ENCODE measurements around the gene HTD2. TPM values are rescaled to one million over a fixed set of nuclear protein-coding genes. Genes with fewer than 3 reads are reported as not detected.
A peak's percentile ranks its signal among the peaks of the same experiment; 100 is the strongest.
"Not testable (repeated sequence)": the region's sequence is repeated elsewhere in the genome, so short reads cannot be mapped to it uniquely, and the experiment has no call there.

Gene HTD2
- total and polyA plus RNA-seq, 2 of the 4 experiments (the other 2 are of a cell fraction) = 6.4 to 13.3 TPM

- Histone ChIP-seq H4K20me1 (ENCODE audit: insufficient read depth, low read length) (no peaks in the 10 kb centered on the region), H4K91ac (ENCODE audit: insufficient read depth, low read depth, low read length) (no peak overlapping the region), H2AK9ac (replicated peaks; ENCODE audit: low read depth, low read length, poor library complexity) (no peak overlapping the region), H2BK15ac (ENCODE audit: low read depth, low read length) (no peak overlapping the region), H3K9me3 (ENCODE audit: control insufficient read depth, insufficient read depth, low read length) (no peaks in the 10 kb centered on the region), H2BK120ac (ENCODE audit: low read depth, low read length) (peak overlapping the region; percentile 64; the same call in 1 of the 2 replicates), H3K18ac (ENCODE audit: low read depth, low read length) (peak overlapping the region; percentile 41; the same call in 1 of the 2 replicates), H3K56ac (ENCODE audit: extremely low read depth, insufficient read depth, low read length) (no peak overlapping the region), H2BK20ac (ENCODE audit: low read depth, low read length) (peak overlapping the region; percentile 80; the same call in 1 of the 2 replicates), H3K4me2 (ENCODE audit: low read depth, low read length) (no peak overlapping the region), H3K27ac (ENCODE audit: insufficient read depth, low read length) (no peak overlapping the region), H4K5ac (ENCODE audit: low read depth, low read length) (no peak overlapping the region), H3K9me1 (ENCODE audit: insufficient read depth, low read length) (peaks cover 11% of the 10 kb centered on the region), H2AFZ (replicated peaks; ENCODE audit: low read length, poor library complexity) (no peak overlapping the region), H3K9ac (ENCODE audit: low read depth, low read length) (no peak overlapping the region), H2BK5ac (ENCODE audit: low read depth, low read length, poor library complexity, severe bottlenecking) (peak overlapping the region; percentile 98), H3K14ac (replicated peaks; ENCODE audit: low read depth, low read length) (no peak overlapping the region), H3K36me3 (ENCODE audit: control insufficient read depth, insufficient read depth, low read length) (peaks cover 3% of the 10 kb centered on the region), H2AK5ac (ENCODE audit: low read depth, low read length) (no peak overlapping the region; the same call in 1 of the 2 replicates), H3K4ac (ENCODE audit: low read depth, low read length) (peak overlapping the region; percentile 28; the same call in 1 of the 2 replicates), H4K8ac (ENCODE audit: low read depth in 2 of 2, low read length in 2 of 2) (0 out of 4 replicates have a peak overlapping the region, but pooled peaks of 1 of the 2 experiments have one; percentile 3), H3K23ac (ENCODE audit: low read depth, low read length) (no peak overlapping the region), H3K27me3 (ENCODE audit: control insufficient read depth, insufficient read depth, low read length) (no peaks in the 10 kb centered on the region), H3K79me1 (ENCODE audit: low read depth in 1 of 2, low read length in 2 of 2) (no peaks in the 10 kb centered on the region), H3K4me1 (ENCODE audit: control insufficient read depth, insufficient read depth, low read length) (peaks cover 8% of the 10 kb centered on the region), H3K4me3 (ENCODE audit: insufficient read depth, low read depth, low read length) (no peak overlapping the region)
- BruUV-seq (replicated peaks) = no TSS peak
- intact Hi-C loops (cut with micrococcal nuclease) = no loop called here
- TF ChIP-seq CHD1 (IDR thresholded peaks at IDR 0.05; ENCODE audit: low read depth, low read length) (no peak), ELK1 (IDR thresholded peaks at IDR 0.05; ENCODE audit: borderline replicate concordance, low read depth, low read length) (no peak), POLR2A (IDR thresholded peaks at IDR 0.05; ENCODE audit: low read depth, low read length) (no peak), NFE2L2 (IDR thresholded peaks at IDR 0.05; ENCODE audit: low read depth, low read length) (no peak), CTCF (conservative IDR thresholded peaks at IDR 0.05; ENCODE audit: low read depth, low read length) (no peak)
- dilution Hi-C loops (cut with HindIII; ENCODE audit: low sequenced_read_pairs, unreplicated experiment) = no loop called here
- ChIA-PET CTCF (interaction anchor here (0.5 to 0.8 kb wide), 2 partner anchors 33 to 71 kb away, joined by 3 to 4 read pairs; partner anchors contain the start of genes HTD2 and RPP14), POLR2A (ENCODE audit: unreplicated experiment) (interaction anchor here (0.7 kb wide), 1 partner anchor 33 kb away, joined by 3 read pairs; the partner anchor contains the start of genes HTD2 and RPP14)
- WGBS, 2 experiments (ENCODE audit: extremely low coverage in 2 of 2, insufficient read length in 1 of 2) = no CpG with 5 or more reads among the region's 3 CpGs
- ATAC-seq (ENCODE audit: low read depth) = no peak
- DNase-seq = peak; percentile 42
- in situ Hi-C loops (cut with MboI; ENCODE audit: low sequenced_read_pairs) = no loop called here
These were observed 33.4 kb upstream of the HTD2 start for GRCh38 chr3:58272891-58273290.

- DNase-seq; H2BK15ac ChIP-seq (ENCODE audit: low read depth, low read length); H4K5ac ChIP-seq (ENCODE audit: low read depth, low read length); H3K79me1 ChIP-seq (ENCODE audit: low read depth in 1 of 2, low read length in 2 of 2); POLR2A ChIA-PET (ENCODE audit: unreplicated experiment); H4K91ac ChIP-seq (ENCODE audit: insufficient read depth, low read depth, low read length); H2AFZ ChIP-seq (replicated peaks; ENCODE audit: low read length, poor library complexity); H3K9me3 ChIP-seq (ENCODE audit: control insufficient read depth, insufficient read depth, low read length); H2AK9ac ChIP-seq (replicated peaks; ENCODE audit: low read depth, low read length, poor library complexity); ATAC-seq (ENCODE audit: low read depth); H4K20me1 ChIP-seq (ENCODE audit: insufficient read depth, low read length); H3K23ac ChIP-seq (ENCODE audit: low read depth, low read length); H3K4me3 ChIP-seq (ENCODE audit: insufficient read depth, low read depth, low read length); H3K56ac ChIP-seq (ENCODE audit: extremely low read depth, insufficient read depth, low read length); dilution Hi-C loops (cut with HindIII; ENCODE audit: low sequenced_read_pairs, unreplicated experiment); H3K14ac ChIP-seq (replicated peaks; ENCODE audit: low read depth, low read length); H3K4me2 ChIP-seq (ENCODE audit: low read depth, low read length); H3K9ac ChIP-seq (ENCODE audit: low read depth, low read length); H3K36me3 ChIP-seq (ENCODE audit: control insufficient read depth, insufficient read depth, low read length); H3K27me3 ChIP-seq (ENCODE audit: control insufficient read depth, insufficient read depth, low read length); H2BK120ac ChIP-seq (ENCODE audit: low read depth, low read length); BruUV-seq (replicated peaks); H4K8ac ChIP-seq (ENCODE audit: low read depth in 2 of 2, low read length in 2 of 2); H3K27ac ChIP-seq (ENCODE audit: insufficient read depth, low read length); in situ Hi-C loops (cut with MboI; ENCODE audit: low sequenced_read_pairs); intact Hi-C loops (cut with micrococcal nuclease); H3K4me1 ChIP-seq (ENCODE audit: control insufficient read depth, insufficient read depth, low read length); H3K18ac ChIP-seq (ENCODE audit: low read depth, low read length): not testable (repeated sequence)
- CTCF ChIA-PET = interaction anchor here (0.5 kb wide), 1 partner anchor 71 kb away, joined by 4 read pairs; no protein-coding TSS in a partner anchor
- Histone ChIP-seq H2BK20ac (ENCODE audit: low read depth, low read length) (peak overlapping the region; percentile 80; the same call in 1 of the 2 replicates), H2AK5ac (ENCODE audit: low read depth, low read length) (peak overlapping the region; percentile 59; the same call in 1 of the 2 replicates), H3K9me1 (ENCODE audit: insufficient read depth, low read length) (peaks cover 11% of the 10 kb centered on the region), H3K4ac (ENCODE audit: low read depth, low read length) (peak overlapping the region; percentile 28; the same call in 1 of the 2 replicates), H2BK5ac (ENCODE audit: low read depth, low read length, poor library complexity, severe bottlenecking) (peak overlapping the region; percentile 98)
- no CpG with 5 or more reads among the region's 3 CpGs for WGBS, 2 experiments (ENCODE audit: extremely low coverage in 2 of 2, insufficient read length in 1 of 2)
These were observed 33.0 kb upstream of the HTD2 start for GRCh38 chr3:58273362-58273761.

Measured in IMR-90 (cell line).